SK-N-SH (cell line): Measurements from ENCODE around the gene SIDT1. TPM values are rescaled to one million over a fixed set of nuclear protein-coding genes. Genes with fewer than 3 reads are reported as not detected.

Source experiments
- CTCF ChIA-PET: fragments of 300-600, 350-600 bp; formaldehyde crosslinking; extraction: SDS; loops from one replicate; lab custom pipeline; 2021; lab: Yijun Ruan, JAX
- POLR2A ChIA-PET: fragments of 350-600 bp; sonication (Branson Sonifier 250); formaldehyde crosslinking; extraction: SDS; loops from one replicate; lab custom pipeline; 2020; ENCODE audit warnings: antibody characterized with exemption, inconsistent platforms; lab: Yijun Ruan, JAX
- DNase-seq: peaks from one replicate; pipeline ENCODE4 v3.0.0; 2012
- H2AFZ ChIP-seq: fragments of 200-600 bp; sonication (generic); 2 replicates; pipeline ENCODE4 v1.8.1; 2016; ENCODE audit warnings: antibody characterized with exemption, mild to moderate bottlenecking, low read depth
- H3F3A ChIP-seq: fragments of 200-600 bp; sonication (generic); replicated peaks from 2 replicates; pipeline ENCODE3; 2016; ENCODE audit warnings: antibody characterized with exemption, mild to moderate bottlenecking; ENCODE audit not compliant: insufficient read depth
- H3K27ac ChIP-seq, 2 experiments: fragments of 200-500 bp in 1 of 2; fragments of 200-600 bp in 1 of 2; sonication (Bioruptor generic) in 1 of 2; sonication (generic), shearing (Covaris generic) in 1 of 2; 2 replicates each; pipeline versions ENCODE4 v1.5.1 to v1.6.1; 2014 to 2016; ENCODE audit warnings: low read depth in 2 of 2, inconsistent platforms in 1 of 2, low read length in 1 of 2, mild to moderate bottlenecking in 1 of 2, mixed read lengths in 1 of 2
- H3K27me3 ChIP-seq: fragments of 200-600 bp; sonication (generic), shearing (Covaris generic); 2 replicates; pipeline ENCODE4 v1.6.1; 2016; ENCODE audit warnings: mixed run types; ENCODE audit not compliant: insufficient read depth
- H3K36me3 ChIP-seq, 2 experiments: fragments of 200-500 bp in 1 of 2; fragments of 200-600 bp in 1 of 2; sonication (Bioruptor generic) in 1 of 2; sonication (generic) in 1 of 2; replicated peaks in 1 of 2; 2 replicates each; pipeline versions ENCODE3 to v1.5.1; 2014 to 2016; ENCODE audit warnings: low read length in 1 of 2, mild to moderate bottlenecking in 1 of 2; ENCODE audit not compliant: insufficient read depth in 2 of 2, control insufficient read depth in 1 of 2
- H3K4me1 ChIP-seq, 2 experiments: fragments of 200-500 bp in 1 of 2; fragments of 200-600 bp in 1 of 2; sonication (Bioruptor generic) in 1 of 2; sonication (generic), shearing (Covaris generic) in 1 of 2; 2 replicates each; pipeline versions ENCODE4 v1.5.1 to v1.6.1; 2014 to 2016; ENCODE audit warnings: low read depth in 1 of 2, low read length in 1 of 2, mixed run types in 1 of 2; ENCODE audit not compliant: insufficient read depth in 2 of 2, control insufficient read depth in 1 of 2
- H3K4me2 ChIP-seq: fragments of 200-600 bp; sonication (generic), shearing (Covaris generic); 2 replicates; pipeline ENCODE4 v1.6.1; 2017; ENCODE audit warnings: mixed run types
- H3K4me3 ChIP-seq, 2 experiments: fragments of 200-500 bp in 1 of 2; fragments of 200-600 bp in 1 of 2; sonication (Bioruptor generic) in 1 of 2; sonication (generic), shearing (Covaris generic) in 1 of 2; 2 replicates each; pipeline versions ENCODE4 v1.5.1 to v1.8.1; 2014 to 2016; ENCODE audit warnings: low read depth in 2 of 2, inconsistent platforms in 1 of 2, low read length in 1 of 2, mild to moderate bottlenecking in 1 of 2, mixed read lengths in 1 of 2, moderate library complexity in 1 of 2
- H3K79me2 ChIP-seq: fragments of 200-600 bp; sonication (generic); 2 replicates; pipeline ENCODE4 v1.8.1; 2017; ENCODE audit warnings: mild to moderate bottlenecking; ENCODE audit not compliant: insufficient read depth
- H3K9ac ChIP-seq: fragments of 200-600 bp; sonication (generic); 2 replicates; pipeline ENCODE4 v1.6.1; 2017; ENCODE audit warnings: mixed run types
- H3K9me2 ChIP-seq: fragments of 200-600 bp; sonication (generic); 2 replicates; pipeline ENCODE4 v1.6.1; 2017; ENCODE audit warnings: mixed run types
- H3K9me3 ChIP-seq: fragments of 200-600 bp; sonication (generic); 2 replicates; pipeline ENCODE4 v1.6.1; 2017; ENCODE audit warnings: mixed run types, mild to moderate bottlenecking, moderate library complexity
- H4K20me1 ChIP-seq: fragments of 200-600 bp; sonication (generic); 2 replicates; pipeline ENCODE4 v1.6.1; 2017; ENCODE audit warnings: mild to moderate bottlenecking, mixed run types; ENCODE audit not compliant: insufficient read depth
- CHD2 ChIP-seq: fragments of 150-350 bp; IDR thresholded peaks from 2 replicates; pipeline ENCODE4 v1.6.1; 2018; ENCODE audit warnings: low read length; ENCODE audit not compliant: partially characterized antibody
- ELF1 ChIP-seq: IDR thresholded peaks from 2 replicates; pipeline ENCODE4 v1.4.0; 2012
- EP300 ChIP-seq, 2 experiments: IDR thresholded peaks; 2 replicates each; pipeline versions ENCODE4 v1.4.0 to v1.6.1; 2012; ENCODE audit warnings: borderline replicate concordance in 1 of 2, low read depth in 1 of 2, low read length in 1 of 2
- EZH2phosphoT487 ChIP-seq: fragments of 200-600 bp; sonication (generic); IDR thresholded peaks from 2 replicates; pipeline ENCODE4 v1.6.1; 2017; ENCODE audit warnings: low read depth, mixed run types, mild to moderate bottlenecking, antibody characterized with exemption, moderate library complexity, borderline replicate concordance
- FOSL2 ChIP-seq: IDR thresholded peaks from 2 replicates; pipeline ENCODE4 v1.4.0; 2012; ENCODE audit warnings: low read depth, mild to moderate bottlenecking, moderate library complexity, borderline replicate concordance
- FOXJ3 ChIP-seq: sonication (generic); formaldehyde crosslinking; IDR thresholded peaks from 2 replicates; pipeline ENCODE4 v1.5.1; 2020; ENCODE audit warnings: mild to moderate bottlenecking, missing genetic modification reagents
- GATA2 ChIP-seq: sonication (generic); formaldehyde crosslinking; IDR thresholded peaks from 2 replicates; pipeline ENCODE4 v1.5.0; 2020; ENCODE audit warnings: mild to moderate bottlenecking, missing genetic modification reagents
- IRF3 ChIP-seq: fragments of 150-350 bp; IDR thresholded peaks from 2 replicates; pipeline ENCODE4 v1.6.1; 2016; ENCODE audit warnings: mild to moderate bottlenecking, low read depth, low read length
- MEF2A ChIP-seq: IDR thresholded peaks from 2 replicates; pipeline ENCODE4 v1.4.0; 2012; ENCODE audit warnings: low read depth, borderline replicate concordance
- NRF1 ChIP-seq: IDR thresholded peaks from 2 replicates; pipeline ENCODE4 v1.6.1; 2012; ENCODE audit warnings: low read depth, mild to moderate bottlenecking, low read length
- POLR2AphosphoS5 ChIP-seq: IDR thresholded peaks from 2 replicates; pipeline ENCODE4 v1.6.1; 2012; ENCODE audit warnings: low read depth, low read length
- RAD21 ChIP-seq: IDR thresholded peaks from 2 replicates; pipeline ENCODE4 v1.6.1; 2012; ENCODE audit warnings: mild to moderate bottlenecking, low read length
- RXRA ChIP-seq: IDR thresholded peaks from 2 replicates; pipeline ENCODE4 v1.4.0; 2012; ENCODE audit warnings: low read depth, mild to moderate bottlenecking, borderline replicate concordance
- SIN3A ChIP-seq: IDR thresholded peaks from 2 replicates; pipeline ENCODE4 v1.6.1; 2012; ENCODE audit warnings: low read depth, mild to moderate bottlenecking, low read length, moderate library complexity, borderline replicate concordance
- SMC3 ChIP-seq: IDR thresholded peaks from 2 replicates; pipeline ENCODE4 v1.6.1; 2012; ENCODE audit warnings: low read depth, low read length, improper control_type of control experiment
- TAF1 ChIP-seq: IDR thresholded peaks from 2 replicates; pipeline ENCODE4 v1.6.1; 2012; ENCODE audit warnings: low read depth, mild to moderate bottlenecking, low read length, moderate library complexity, borderline replicate concordance
- TCF12 ChIP-seq: IDR thresholded peaks from 2 replicates; pipeline ENCODE4 v1.4.0; 2012
- WGBS: methylation state at CpG from one replicate; pipeline ENCODE4 v1.1.6; 2017; ENCODE audit warnings: low lambda C conversion rate; 5-methylcytosine and 5-hydroxymethylcytosine counted together
- polyA plus RNA-seq, 3 experiments: library from polyadenylated mRNA; depleted of rRNA; stranded (reverse); fragments of >200 nt; gene quantifications; 2 replicates each; pipeline ENCODE4 v1.2.3, GENCODE V29; 2012
- TF ChIP-seq, protein P1 (sequence below): IDR thresholded peaks from 2 replicates; pipeline ENCODE4; 2012
- TF ChIP-seq, protein P2 (sequence below): IDR thresholded peaks from 2 replicates; pipeline ENCODE4 v1.4.0; 2012; ENCODE audit warnings: low read depth, borderline replicate concordance
- TF ChIP-seq, protein P3 (sequence below): IDR thresholded peaks from 2 replicates; pipeline ENCODE4 v1.4.0; 2012; ENCODE audit warnings: low read depth

The SIDT1 gene
- polyA plus RNA-seq, 1 of the 3 experiments (the other 2 are of a cell fraction) = 0.02 TPM

- H3K27me3 ChIP-seq = no peaks in the 10 kb centered on the region
- H4K20me1 ChIP-seq = no peaks in the 10 kb centered on the region
- ChIA-PET CTCF (interaction anchor here (1.5 kb wide), 1 partner anchor 13 kb away, joined by 7 read pairs; no protein-coding TSS in a partner anchor), POLR2A (no interaction called here)
- no peaks in the 10 kb centered on the region for H3K9me3 ChIP-seq
- no peak overlapping the region for H2AFZ ChIP-seq
- 72% methylated on average over 3 of the region's 3 CpGs for WGBS
- DNase-seq = no peak
- no peak overlapping the region for H3K4me2 ChIP-seq
- no peaks in the 10 kb centered on the region for H3F3A ChIP-seq
- H3K79me2 ChIP-seq = peaks cover 23% of the 10 kb centered on the region; the same call in 1 of the 2 replicates
- H3K36me3 ChIP-seq = peaks cover 10 to 14% of the 10 kb centered on the region in 2 experiments
- no peaks in the 10 kb centered on the region for H3K4me1 ChIP-seq
- H3K4me3 ChIP-seq = no peak overlapping the region
- TF ChIP-seq RAD21 = no peak
- no peak for TF ChIP-seq POLR2AphosphoS5
- TF ChIP-seq, protein P1, sequence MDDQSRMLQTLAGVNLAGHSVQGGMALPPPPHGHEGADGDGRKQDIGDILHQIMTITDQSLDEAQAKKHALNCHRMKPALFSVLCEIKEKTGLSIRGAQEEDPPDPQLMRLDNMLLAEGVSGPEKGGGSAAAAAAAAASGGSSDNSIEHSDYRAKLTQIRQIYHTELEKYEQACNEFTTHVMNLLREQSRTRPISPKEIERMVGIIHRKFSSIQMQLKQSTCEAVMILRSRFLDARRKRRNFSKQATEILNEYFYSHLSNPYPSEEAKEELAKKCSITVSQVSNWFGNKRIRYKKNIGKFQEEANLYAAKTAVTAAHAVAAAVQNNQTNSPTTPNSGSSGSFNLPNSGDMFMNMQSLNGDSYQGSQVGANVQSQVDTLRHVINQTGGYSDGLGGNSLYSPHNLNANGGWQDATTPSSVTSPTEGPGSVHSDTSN = no peak
- TF ChIP-seq NRF1 = no peak
- no peak for TF ChIP-seq FOSL2
- no peak for TF ChIP-seq MEF2A
- no peak for TF ChIP-seq IRF3
- TF ChIP-seq, protein P2, sequence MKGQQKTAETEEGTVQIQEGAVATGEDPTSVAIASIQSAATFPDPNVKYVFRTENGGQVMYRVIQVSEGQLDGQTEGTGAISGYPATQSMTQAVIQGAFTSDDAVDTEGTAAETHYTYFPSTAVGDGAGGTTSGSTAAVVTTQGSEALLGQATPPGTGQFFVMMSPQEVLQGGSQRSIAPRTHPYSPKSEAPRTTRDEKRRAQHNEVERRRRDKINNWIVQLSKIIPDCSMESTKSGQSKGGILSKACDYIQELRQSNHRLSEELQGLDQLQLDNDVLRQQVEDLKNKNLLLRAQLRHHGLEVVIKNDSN = no peak
- no peak for TF ChIP-seq SMC3
- no peak for TF ChIP-seq RXRA
- TF ChIP-seq CHD2 = no peak
- TF ChIP-seq EP300 (IDR thresholded peaks at IDR 0.05; ENCODE audit: borderline replicate concordance in 1 of 2, low read depth in 1 of 2, low read length in 1 of 2) = no peak
- TF ChIP-seq FOXJ3 (CRISPR knock-in tag) = no peak
- TF ChIP-seq TCF12 = no peak
- no peak for TF ChIP-seq GATA2
- no peak for TF ChIP-seq EZH2phosphoT487
- TF ChIP-seq SIN3A = no peak
- TF ChIP-seq, protein P3, sequence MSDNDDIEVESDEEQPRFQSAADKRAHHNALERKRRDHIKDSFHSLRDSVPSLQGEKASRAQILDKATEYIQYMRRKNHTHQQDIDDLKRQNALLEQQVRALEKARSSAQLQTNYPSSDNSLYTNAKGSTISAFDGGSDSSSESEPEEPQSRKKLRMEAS = no peak
- no peak for TF ChIP-seq TAF1
- TF ChIP-seq ELF1 = no peak
- H3K9ac ChIP-seq = no peak overlapping the region
- H3K27ac ChIP-seq = no peak overlapping the region
- no peaks in the 10 kb centered on the region for H3K9me2 ChIP-seq
Observed at GRCh38 chr3:113505867-113506266, 26.5 kb upstream of the SIDT1 start.
